IPS-18c (cell line): Measurements from ENCODE around the gene PPFIA3.
A peak's percentile ranks its signal among the peaks of the same experiment; 100 is the strongest.
"Not testable (repeated sequence)": the region's sequence is repeated elsewhere in the genome, so short reads cannot be mapped to it uniquely, and the experiment has no call there.

ENCODE experiments used
- H3K4me3 ChIP-seq: 2 replicates; pipeline ENCODE4 v1.7.0; 2013; ENCODE audit warnings: low read depth, mild to moderate bottlenecking, low read length, moderate library complexity; ENCODE audit not compliant: insufficient read depth
- H3K9me3 ChIP-seq: one replicate; pipeline ENCODE4 v1.6.1; 2013; ENCODE audit warnings: mild to moderate bottlenecking, low read length, moderate library complexity; ENCODE audit not compliant: control insufficient read depth, insufficient read depth

PPFIA3 gene

DNA sequence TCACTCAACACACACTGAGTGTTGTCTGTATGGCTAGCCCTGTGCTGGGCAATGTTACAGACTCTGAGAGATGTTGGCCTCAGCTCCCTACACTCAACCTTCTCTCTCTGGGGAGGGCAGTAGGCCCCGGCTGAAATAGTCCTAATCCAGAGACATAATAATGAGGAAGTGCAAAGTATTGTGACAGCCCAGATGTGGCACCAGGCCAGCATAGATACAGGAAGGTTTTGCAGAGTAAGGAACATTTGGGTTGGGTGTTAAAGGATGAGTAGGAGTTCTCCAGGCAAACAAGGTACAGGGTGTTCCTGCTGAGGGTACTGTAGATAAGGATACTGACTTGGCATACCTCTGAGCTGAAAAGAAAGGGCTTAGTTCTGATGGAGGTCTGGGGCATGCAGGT lies 2.8 kb upstream of the PPFIA3 start:
- H3K4me3 ChIP-seq, result no peak overlapping the region
- no peaks in the 10 kb centered on the region for H3K9me3 ChIP-seq

DNA sequence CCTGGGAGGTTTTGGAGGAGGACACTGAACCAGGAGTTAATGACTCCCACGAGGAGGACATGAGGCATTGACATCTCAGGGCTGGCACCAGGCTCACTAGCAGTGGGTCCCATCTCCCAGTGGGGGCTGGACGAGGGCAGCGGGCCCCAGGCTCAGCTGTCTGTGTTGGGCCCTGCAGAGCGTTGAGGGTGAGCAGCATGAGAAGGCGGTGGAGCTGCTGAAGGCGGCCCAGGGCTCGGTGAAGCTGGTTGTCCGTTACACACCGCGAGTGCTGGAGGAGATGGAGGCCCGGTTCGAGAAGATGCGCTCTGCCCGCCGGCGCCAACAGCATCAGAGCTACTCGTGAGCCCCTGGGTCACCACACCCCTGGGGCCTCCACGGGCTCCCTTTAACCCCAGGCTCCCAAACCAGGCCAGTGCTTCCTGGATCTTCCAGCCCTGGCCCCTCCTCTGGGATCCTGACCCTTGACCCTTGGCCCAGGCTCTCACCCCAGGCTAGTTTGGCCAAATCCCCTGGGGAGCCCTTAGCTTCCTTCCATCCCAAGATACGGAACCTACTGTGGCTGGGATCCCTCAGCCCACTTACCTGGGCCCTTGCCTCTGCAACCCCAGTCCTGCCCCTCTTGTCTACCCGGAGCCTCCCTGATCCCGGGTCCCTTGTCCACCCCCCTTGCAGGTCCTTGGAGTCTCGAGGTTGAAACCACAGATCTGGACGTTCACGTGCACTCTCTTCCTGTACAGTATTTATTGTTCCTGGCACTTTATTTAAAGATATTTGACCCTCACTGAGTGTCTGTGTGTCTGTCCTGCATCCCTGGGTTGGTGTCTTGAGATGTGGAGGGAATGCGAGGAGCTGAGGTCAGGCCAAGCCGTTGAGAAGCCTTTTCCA lies 1.4 kb upstream of the PPFIA3 start:
- Histone ChIP-seq H3K4me3 (peak overlapping the region; percentile 87), H3K9me3 (no peaks in the 10 kb centered on the region)

DNA sequence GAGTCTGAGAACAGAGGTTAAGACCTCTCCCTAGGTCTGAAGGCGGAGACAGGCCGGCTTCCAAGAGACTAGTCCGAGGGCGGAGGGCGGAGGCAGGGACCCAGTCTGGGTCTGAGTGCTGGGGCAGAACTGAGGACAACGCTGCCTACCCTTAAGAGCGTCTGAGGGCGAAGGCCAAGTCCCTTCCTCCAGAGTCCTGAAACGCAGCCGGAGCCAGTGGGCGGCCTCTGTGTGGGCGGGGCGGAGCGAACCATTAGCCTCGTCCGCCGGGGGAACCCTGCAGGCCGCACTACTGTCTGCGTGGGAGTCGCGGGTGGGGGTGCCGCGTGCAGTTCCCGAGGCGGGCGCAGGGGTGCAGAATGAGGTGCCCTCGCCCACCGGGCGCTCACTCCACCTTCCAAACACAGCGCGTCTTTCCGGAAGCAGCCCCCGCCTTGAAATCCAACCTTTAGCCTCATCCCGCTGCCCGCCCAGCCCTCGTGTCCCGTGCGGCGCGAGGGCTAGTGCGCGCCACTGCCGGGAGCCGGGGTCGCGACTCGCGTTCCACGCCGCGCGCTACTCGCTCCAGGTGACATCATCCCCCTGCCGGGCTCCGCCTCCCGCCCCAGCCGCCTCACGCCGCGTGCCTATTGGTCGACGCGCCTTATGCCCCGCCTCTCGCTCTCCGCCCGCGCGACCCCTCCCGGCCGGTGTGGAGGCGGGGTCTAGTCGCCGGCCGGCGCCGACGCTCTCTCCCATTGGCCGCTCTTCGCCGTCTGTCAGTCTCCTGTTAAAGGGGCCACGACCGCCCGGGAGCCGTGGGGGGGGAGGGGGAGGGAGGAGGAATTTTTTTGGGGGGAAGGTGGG lies 556 bp upstream of the PPFIA3 start, which contains the start of gene C19orf73:
C19orf73 (minus strand) TSS at position 579 of the 846 bp plus-strand sequence; CDS start at position 458, 121 bp downstream.
- H3K4me3 ChIP-seq, result peak within 1 kb of the TSS; percentile 87
- H3K9me3 ChIP-seq, result no peaks in the 10 kb centered on the region

DNA sequence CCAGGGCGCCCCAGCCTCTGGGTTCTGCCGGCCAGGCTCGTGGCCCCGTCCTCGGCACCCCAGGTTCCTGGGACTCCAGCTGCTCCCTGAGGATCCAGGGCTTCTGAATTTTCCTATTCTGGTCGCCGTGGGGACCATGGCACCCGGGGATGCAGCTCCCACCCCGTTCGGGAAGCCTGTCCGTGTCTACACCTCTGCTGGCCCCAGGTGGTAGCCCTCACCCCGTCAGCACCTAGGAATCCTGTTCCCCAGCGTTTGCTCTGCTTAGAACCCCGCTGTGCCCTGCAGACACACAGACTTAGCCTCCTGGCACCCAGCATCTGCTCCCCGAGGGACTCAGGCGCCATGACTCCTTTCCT lies 960 bp downstream of the PPFIA3 start:
- H3K9me3 ChIP-seq, result no peaks in the 10 kb centered on the region
- H3K4me3 ChIP-seq, result peak overlapping the region; percentile 24; the same call in 1 of the 2 replicates

DNA sequence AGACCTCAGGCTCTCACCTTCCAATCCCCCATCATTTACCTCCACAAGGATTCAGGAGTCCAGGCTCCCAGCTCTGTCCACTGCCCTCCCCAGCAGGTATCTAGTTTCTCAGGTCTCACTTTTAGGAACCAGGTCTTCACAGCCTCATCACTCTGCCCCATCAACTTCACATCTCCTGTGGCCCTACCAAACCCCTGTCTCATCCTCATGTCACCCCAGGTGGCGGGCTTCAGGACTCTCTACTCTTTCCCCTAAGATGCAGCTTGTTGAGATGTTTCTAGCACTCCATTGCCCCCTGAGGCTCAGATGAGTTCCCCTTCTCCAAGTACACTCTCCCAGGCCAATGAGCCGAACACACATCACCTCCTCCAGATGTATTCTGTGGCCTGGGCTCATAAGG lies 1.5 kb downstream of the PPFIA3 start:
- H3K4me3 ChIP-seq, result no peak overlapping the region

DNA sequence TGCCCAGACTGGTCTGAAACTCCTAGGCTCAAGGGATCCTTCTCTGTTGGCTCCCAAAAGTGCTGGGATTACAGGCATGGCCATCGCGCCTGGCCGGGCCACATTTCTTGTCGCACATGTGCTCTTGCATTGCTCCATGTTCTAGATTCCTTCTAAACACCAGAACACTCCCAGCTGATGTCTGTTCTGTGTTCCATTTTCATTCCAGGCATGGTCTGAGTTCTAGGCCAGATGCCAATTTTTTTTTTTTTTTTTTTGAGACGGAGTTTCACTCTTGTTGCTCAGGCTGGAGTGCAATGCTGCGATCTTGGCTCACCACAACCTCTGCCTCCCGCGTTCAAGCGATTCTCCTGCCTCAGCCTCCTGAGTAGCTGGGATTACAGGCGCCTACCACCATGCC lies 2.5 kb downstream of the PPFIA3 start:
- H3K9me3 ChIP-seq, H3K4me3 ChIP-seq: not testable (repeated sequence)

More for the DNA sequence above, 1.5 kb downstream of the PPFIA3 start:
- no peaks in the 10 kb centered on the region for H3K9me3 ChIP-seq

DNA sequence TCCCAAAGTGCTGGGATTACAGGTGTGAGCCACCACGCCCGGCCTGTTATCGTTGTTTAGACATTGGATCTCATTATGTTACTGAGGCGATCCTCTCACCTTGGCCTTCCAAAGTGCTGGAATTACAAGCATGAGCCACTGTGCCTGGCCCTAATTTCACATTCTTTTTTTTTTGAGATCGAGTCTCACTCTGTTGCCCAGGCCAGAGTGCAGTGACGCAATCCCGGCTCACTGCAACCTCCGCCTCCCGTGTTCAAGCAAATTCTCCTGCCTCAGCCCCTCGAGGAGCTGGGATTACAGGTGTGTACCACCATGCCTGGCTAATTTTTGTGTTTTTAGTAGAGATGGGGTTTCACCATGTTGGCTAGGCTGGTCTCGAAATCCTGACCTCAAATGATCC lies 3.9 kb downstream of the PPFIA3 start:
- not testable (repeated sequence) for H3K9me3 ChIP-seq, H3K4me3 ChIP-seq

DNA sequence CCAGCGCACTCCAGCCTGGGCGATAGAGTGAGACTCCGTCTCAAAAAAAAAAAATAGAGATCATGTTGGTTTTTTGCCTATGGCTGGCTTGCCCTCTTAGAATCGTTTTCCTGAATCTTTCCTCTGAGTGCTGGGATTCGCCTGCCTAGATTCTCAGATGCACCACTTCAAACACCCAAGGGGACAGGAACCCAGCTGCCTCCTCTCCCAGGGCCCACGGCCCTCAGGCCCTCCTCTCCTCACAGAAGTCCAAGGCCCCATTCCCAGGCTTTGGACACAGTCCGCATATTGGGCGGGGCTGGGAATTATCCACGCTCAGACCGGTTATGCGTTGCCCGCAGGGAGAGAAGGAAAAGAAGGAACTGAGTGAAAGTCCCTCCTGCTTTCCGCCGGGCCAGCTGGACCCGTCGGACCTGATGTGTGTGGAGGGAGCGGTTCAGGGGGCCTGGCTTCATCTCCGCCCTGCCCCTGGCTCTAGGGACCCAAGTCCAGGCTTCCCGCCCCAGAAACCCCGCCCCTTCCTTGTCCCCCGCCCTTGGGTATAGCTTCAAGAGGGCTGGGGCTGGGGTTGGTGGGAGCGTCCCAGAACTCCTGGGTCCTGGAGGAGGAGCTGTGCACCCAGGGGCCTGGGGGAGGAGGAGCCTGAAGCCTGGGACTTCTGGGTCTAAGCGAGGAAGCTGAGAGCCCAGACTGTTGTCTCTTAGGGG lies 5.8 kb downstream of the PPFIA3 start:
- H3K9me3 ChIP-seq, result no peaks in the 10 kb centered on the region
- H3K4me3 ChIP-seq, result peak overlapping the region; percentile 16; the same call in 1 of the 2 replicates

DNA sequence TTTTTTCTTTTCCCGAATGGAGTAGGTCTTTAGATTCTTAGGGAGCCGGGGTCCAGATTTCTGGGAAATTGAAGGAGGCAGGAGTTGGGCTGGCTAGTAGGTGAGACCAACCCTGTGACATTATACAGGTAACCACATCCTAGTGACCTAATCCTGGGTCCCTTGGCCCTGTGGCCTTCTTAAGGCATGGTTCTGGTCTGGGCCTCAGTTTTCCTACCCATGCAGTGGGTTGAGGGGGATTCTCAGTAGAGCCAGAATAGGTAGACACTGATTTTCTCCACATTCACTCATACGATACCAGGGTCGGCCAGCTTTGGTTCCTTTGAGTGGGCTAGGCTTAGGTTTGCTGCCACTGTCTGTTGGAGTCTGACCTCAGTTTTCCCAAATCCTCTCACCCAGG lies 7.2 kb downstream of the PPFIA3 start:
- no peak overlapping the region for H3K4me3 ChIP-seq
- no peaks in the 10 kb centered on the region for H3K9me3 ChIP-seq

DNA sequence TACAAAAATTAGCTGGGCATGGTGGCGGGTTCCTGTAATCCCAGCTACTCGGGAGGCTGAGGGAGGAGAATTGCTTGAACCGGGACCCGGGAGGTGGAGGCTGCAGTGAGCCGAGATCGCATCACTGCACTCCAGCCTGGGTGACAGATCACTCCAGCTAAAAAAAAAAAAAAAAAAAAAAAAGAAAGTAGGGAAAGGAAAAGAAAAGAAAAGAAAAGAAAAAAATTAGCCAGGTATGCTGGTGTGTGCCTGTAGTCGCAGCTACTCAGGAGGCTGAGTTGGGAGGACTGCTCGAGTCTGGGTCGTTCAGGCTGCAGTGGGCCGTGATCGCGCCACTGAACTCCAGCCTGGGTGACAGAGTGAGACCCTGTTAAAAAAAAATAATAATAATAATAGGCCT lies 7.9 kb downstream of the PPFIA3 start:
- H3K4me3 ChIP-seq, result peak overlapping the region; percentile 53; the same call in 1 of the 2 replicates
- H3K9me3 ChIP-seq, result not testable (repeated sequence)

DNA sequence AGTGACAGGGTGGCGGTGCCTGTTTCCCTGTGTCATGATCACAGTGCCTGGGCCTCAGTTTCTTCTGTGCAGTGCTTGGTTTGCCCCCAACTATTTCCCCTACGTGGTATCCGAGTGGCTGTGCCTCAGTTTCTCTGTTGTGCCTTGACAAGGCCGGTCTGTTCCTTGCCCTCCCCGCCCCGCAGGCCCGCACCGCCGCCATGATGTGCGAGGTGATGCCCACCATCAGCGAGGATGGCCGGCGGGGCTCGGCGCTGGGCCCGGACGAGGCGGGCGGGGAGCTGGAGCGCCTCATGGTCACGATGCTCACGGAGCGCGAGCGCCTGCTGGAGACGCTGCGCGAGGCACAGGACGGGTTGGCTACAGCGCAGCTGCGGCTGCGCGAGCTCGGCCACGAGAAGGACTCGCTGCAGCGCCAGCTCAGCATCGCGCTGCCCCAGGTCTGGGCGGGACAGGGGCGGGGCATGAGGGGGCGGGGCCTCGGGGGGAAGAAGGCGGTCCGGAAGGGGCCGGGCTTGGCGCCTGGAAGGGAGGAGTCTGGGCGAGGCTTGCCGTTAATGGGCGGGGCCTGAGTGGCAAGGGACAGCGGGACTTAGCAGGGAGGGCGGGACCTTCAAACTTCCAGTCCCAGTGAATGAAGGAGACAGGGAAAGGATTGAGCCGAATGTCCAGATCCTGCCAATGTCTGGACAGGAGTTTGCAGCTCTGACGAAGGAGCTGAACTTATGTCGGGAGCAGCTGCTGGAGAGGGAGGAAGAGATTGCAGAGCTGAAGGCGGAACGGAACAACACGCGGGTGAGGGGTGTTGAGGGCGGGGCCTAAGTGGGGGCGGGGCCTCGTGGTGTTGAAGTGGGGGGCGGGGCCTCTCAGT lies 8.6 kb downstream of the PPFIA3 start:
- Histone ChIP-seq H3K4me3 (peak overlapping the region; percentile 53; the same call in 1 of the 2 replicates), H3K9me3 (no peaks in the 10 kb centered on the region)

DNA sequence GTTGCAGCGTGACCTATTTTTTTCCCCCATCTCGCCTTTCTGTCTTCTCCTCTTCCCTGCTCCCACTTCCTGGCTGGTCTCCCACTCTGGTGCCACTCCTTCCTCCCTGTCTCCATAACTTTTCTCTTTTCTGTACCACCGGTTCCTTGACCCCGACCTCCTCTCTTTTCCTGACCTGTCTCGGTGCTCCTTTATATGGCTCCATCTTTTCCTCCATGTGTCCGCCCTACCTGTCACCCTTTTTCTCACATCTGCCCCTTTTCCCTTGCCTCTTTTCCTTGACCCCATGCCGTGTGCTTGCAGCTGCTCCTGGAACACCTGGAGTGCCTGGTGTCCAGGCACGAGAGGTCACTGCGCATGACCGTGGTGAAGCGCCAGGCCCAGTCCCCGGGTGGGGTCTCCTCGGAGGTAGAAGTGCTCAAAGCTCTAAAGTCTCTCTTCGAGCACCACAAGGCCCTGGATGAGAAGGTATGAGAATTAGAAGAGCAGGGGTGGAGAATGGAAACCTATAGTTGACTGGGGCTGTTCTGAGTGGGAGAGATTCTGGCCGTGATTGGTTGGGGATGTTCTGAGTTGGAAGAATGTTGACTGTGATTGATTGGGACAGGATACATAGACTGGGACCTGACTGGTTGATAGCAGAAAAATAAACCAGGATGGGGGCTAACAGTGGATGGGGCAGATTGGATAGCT lies 9.3 kb downstream of the PPFIA3 start:
- Histone ChIP-seq H3K4me3 (peak overlapping the region; percentile 51), H3K9me3 (no peaks in the 10 kb centered on the region)

DNA sequence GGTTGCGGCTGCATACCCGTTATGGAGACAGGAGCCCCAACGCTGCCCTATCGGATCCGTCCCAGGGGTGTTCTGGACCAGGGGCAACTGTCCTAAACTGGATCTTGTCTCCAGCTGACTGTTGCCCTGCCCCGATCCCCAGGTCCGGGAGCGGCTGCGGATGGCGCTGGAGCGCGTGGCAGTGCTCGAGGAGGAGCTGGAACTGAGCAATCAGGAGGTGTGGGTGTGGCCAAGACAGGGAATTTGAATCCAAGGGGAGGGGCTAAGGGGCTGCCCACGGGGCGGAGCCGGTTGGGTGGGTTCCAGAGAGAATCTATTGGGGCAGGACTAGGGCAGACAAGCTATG lies 9.9 kb downstream of the PPFIA3 start:
- Histone ChIP-seq H3K9me3 (no peaks in the 10 kb centered on the region), H3K4me3 (peak overlapping the region; percentile 51)

DNA sequence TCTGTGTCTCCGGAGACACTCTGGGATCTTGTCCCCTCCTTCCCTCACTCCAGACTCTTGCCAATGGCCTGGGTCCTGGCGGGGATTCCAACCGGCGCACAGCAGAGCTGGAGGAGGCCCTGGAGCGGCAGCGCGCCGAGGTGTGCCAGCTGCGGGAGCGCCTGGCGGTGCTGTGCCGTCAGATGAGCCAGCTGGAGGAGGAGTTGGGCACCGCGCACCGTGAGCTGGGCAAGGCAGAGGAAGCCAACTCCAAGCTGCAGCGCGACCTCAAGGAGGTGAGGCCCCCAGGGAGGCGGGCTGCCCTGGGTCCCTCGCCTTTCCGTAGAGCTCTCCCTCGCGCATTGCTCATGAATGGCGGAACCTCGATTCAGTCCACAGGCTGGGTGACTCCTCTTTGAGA lies 11.0 kb downstream of the PPFIA3 start:
- H3K4me3 ChIP-seq, result no peak overlapping the region
- H3K9me3 ChIP-seq, result no peaks in the 10 kb centered on the region

DNA sequence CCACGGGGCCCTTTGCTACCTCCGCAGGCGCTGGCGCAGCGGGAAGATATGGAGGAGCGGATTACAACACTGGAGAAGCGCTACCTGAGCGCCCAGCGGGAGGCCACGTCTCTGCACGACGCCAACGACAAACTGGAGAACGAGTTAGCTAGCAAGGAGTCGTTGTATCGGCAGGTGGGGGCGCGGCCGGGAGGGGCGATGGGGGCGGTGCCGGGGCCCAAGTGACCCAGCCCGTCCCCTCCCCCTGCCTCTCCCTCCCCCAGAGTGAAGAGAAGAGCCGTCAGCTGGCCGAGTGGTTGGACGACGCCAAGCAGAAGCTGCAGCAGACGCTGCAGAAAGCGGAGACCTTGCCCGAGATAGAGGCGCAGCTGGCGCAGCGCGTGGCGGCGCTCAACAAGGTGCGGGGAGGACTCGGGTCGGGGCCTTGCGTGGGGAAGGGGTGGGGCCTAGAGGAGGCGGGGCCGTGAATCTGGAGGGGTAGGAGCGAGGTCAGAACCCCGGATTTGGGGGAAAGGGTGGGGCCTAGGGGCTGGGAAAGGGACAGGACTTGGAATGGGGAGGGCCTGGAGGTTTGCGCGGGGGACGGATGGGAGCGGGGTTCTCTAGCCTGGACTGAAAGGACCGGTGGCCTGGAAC lies 13.7 kb downstream of the PPFIA3 start:
- H3K4me3 ChIP-seq, result peak overlapping the region; percentile 41; the same call in 1 of the 2 replicates
- no peaks in the 10 kb centered on the region for H3K9me3 ChIP-seq
